Measurements from ENCODE around the gene NUMB. TPM values are rescaled to one million over a fixed set of nuclear protein-coding genes. Genes with fewer than 3 reads are reported as not detected.

Gene NUMB
- total and polyA plus RNA-seq, 2 of the 4 experiments (the other 2 are of a cell fraction) = 45.9 to 114 TPM

GRCh38 chr14:73269729-73270531 is 188.4 kb downstream of the NUMB start (continued):
- no peak for TF ChIP-seq NFE2L2 (IDR thresholded peaks at IDR 0.05; ENCODE audit: low read depth, low read length)

- peaks cover 4% of the 10 kb centered on the region for H3K4me1 ChIP-seq (ENCODE audit: control insufficient read depth, insufficient read depth, low read length)
- H2AK5ac ChIP-seq (ENCODE audit: low read depth, low read length) = no peak overlapping the region
- H4K91ac ChIP-seq (ENCODE audit: insufficient read depth, low read depth, low read length) = no peak overlapping the region
- no peak overlapping the region for H3K56ac ChIP-seq (ENCODE audit: extremely low read depth, insufficient read depth, low read length)
- no peak overlapping the region for H2BK20ac ChIP-seq (ENCODE audit: low read depth, low read length)
- peaks cover 2% of the 10 kb centered on the region for H3K36me3 ChIP-seq (ENCODE audit: control insufficient read depth, insufficient read depth, low read length)
- no peaks in the 10 kb centered on the region for H3K27me3 ChIP-seq (ENCODE audit: control insufficient read depth, insufficient read depth, low read length)
- H3K18ac ChIP-seq (ENCODE audit: low read depth, low read length) = no peak overlapping the region
- in situ Hi-C loops (cut with MboI; ENCODE audit: low sequenced_read_pairs) (no loop called here), intact Hi-C loops (cut with micrococcal nuclease) (no loop called here), dilution Hi-C loops (cut with HindIII; ENCODE audit: low sequenced_read_pairs, unreplicated experiment) (no loop called here)
- H3K4ac ChIP-seq (ENCODE audit: low read depth, low read length) = no peak overlapping the region
- no peak for DNase-seq
- H3K9me1 ChIP-seq (ENCODE audit: insufficient read depth, low read length) = peaks cover 2% of the 10 kb centered on the region; the same call in 1 of the 2 replicates
- H3K14ac ChIP-seq (replicated peaks; ENCODE audit: low read depth, low read length) = no peak overlapping the region
- no peak for TF ChIP-seq CEBPB (IDR thresholded peaks at IDR 0.05; ENCODE audit: low read depth, low read length)
- no peak overlapping the region for H2BK120ac ChIP-seq (ENCODE audit: low read depth, low read length)
- H2AFZ ChIP-seq (replicated peaks; ENCODE audit: low read length, poor library complexity) = no peak overlapping the region
- H3K4me2 ChIP-seq (ENCODE audit: low read depth, low read length) = no peak overlapping the region
- no peak for ATAC-seq (ENCODE audit: low read depth)
- no peak overlapping the region for H4K8ac ChIP-seq (ENCODE audit: low read depth in 2 of 2, low read length in 2 of 2)
- no peak overlapping the region for H3K27ac ChIP-seq (ENCODE audit: insufficient read depth, low read length)
- no peak overlapping the region for H2AK9ac ChIP-seq (replicated peaks; ENCODE audit: low read depth, low read length, poor library complexity)
- no peak overlapping the region for H3K4me3 ChIP-seq (ENCODE audit: insufficient read depth, low read depth, low read length)
- 100% methylated on average over 5 of the region's 6 CpGs; no CpG with 5 or more reads in 1 of the 2 experiments for WGBS, 2 experiments (ENCODE audit: extremely low coverage in 2 of 2, insufficient read length in 1 of 2)
- ChIA-PET POLR2A (ENCODE audit: unreplicated experiment) (no interaction called here), CTCF (no interaction called here)
- H3K9ac ChIP-seq (ENCODE audit: low read depth, low read length) = no peak overlapping the region
- H3K79me1 ChIP-seq (ENCODE audit: low read depth in 1 of 2, low read length in 2 of 2) = no peaks in the 10 kb centered on the region
- no peak overlapping the region for H3K23ac ChIP-seq (ENCODE audit: low read depth, low read length)
- H4K20me1 ChIP-seq (ENCODE audit: insufficient read depth, low read length) = no peaks in the 10 kb centered on the region
- H4K5ac ChIP-seq (ENCODE audit: low read depth, low read length) = no peak overlapping the region
- H2BK5ac ChIP-seq (ENCODE audit: low read depth, low read length, poor library complexity, severe bottlenecking) = no peak overlapping the region
- no TSS peak for BruUV-seq (replicated peaks)
- H3K9me3 ChIP-seq (ENCODE audit: control insufficient read depth, insufficient read depth, low read length) = no peaks in the 10 kb centered on the region
- H2BK15ac ChIP-seq (ENCODE audit: low read depth, low read length) = no peak overlapping the region
These were observed 190.9 kb downstream of the NUMB start for GRCh38 chr14:73267474-73267873.

Measured in IMR-90 (cell line).